Measurements from ENCODE around the gene GFI1.

GFI1 gene

DNA sequence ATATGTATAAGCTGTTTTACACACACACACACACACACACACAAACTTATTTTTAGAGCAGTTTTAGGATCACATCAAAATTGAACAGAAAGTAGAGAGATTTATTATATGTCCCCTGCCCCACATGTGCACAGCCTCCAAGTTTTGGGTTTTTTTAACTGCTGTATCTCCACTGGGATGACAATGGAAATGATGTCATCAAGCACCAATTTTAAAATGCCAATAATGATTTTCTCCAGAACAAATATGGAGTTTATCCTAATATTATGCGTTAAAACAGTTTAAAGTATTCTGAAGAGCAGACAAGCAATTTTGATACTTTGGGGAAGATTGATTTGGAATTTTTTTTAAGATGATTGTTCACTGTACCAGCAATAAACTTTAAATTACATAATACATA is 56.7 kb downstream of the GFI1 start:
- H3K27me3 ChIP-seq (replicated peaks), result no peaks in the 10 kb centered on the region
- DNase-seq, result no peak
- in situ Hi-C loops (cut with HindIII; ENCODE audit: low pct_ligation_motif_present, low sequenced_read_pairs), result no loop called here

DNA sequence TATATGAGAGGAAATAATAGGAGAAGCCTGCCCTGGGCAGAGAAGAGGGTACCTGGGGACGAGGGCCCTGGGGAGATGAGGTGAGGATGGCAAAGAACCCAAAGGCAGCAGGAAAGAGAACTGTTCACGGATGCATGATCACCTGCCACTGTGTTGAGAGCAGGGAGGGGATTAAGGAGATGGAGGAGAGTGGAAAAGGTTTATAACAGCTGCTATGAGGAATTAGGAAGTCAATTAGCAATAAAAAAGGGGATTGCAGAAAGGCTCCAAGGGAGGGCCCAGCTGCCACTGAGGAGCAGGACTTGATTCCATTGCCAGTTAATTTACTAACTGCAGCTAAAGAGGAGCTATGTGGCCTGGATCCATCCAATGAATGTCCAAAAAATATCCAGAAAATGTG is 61.1 kb downstream of the GFI1 start:
- Histone ChIP-seq H3K27ac (no peak overlapping the region), H3K4me3 (ENCODE audit: low read depth, low read length) (no peak overlapping the region), H3K27me3 (replicated peaks) (no peaks in the 10 kb centered on the region), H3K36me3 (replicated peaks) (no peaks in the 10 kb centered on the region)
- in situ Hi-C loops (cut with HindIII; ENCODE audit: low pct_ligation_motif_present, low sequenced_read_pairs), result no loop called here
- TF ChIP-seq, protein P1, sequence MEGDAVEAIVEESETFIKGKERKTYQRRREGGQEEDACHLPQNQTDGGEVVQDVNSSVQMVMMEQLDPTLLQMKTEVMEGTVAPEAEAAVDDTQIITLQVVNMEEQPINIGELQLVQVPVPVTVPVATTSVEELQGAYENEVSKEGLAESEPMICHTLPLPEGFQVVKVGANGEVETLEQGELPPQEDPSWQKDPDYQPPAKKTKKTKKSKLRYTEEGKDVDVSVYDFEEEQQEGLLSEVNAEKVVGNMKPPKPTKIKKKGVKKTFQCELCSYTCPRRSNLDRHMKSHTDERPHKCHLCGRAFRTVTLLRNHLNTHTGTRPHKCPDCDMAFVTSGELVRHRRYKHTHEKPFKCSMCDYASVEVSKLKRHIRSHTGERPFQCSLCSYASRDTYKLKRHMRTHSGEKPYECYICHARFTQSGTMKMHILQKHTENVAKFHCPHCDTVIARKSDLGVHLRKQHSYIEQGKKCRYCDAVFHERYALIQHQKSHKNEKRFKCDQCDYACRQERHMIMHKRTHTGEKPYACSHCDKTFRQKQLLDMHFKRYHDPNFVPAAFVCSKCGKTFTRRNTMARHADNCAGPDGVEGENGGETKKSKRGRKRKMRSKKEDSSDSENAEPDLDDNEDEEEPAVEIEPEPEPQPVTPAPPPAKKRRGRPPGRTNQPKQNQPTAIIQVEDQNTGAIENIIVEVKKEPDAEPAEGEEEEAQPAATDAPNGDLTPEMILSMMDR (IDR thresholded peaks at IDR 0.05; ENCODE audit: low read depth, low read length, missing control alignments), result no peak
- DNase-seq, result no peak

More for the DNA sequence above, 56.7 kb downstream of the GFI1 start:
- H3K36me3 ChIP-seq (replicated peaks), result no peaks in the 10 kb centered on the region
- no peak overlapping the region for H3K27ac ChIP-seq
- TF ChIP-seq, protein P1 (IDR thresholded peaks at IDR 0.05; ENCODE audit: low read depth, low read length, missing control alignments), result no peak
- H3K4me3 ChIP-seq (ENCODE audit: low read depth, low read length), result no peak overlapping the region

Data from brain microvascular endothelial cell (primary cell).